Stimulated activated effector memory CD8-positive, alpha-beta T cell treated with anti-CD3 and anti-CD28 coated beads, Interleukin-12 subunit alpha, Interleukin-12 subunit beta, amount 100 ng/mL, for 72 hours (primary cell): ENCODE data around the gene KCNN3.

Experiments used
- ATAC-seq: fragments of 150-1000 bp; cut with Tn5 transposase; 2 replicates; pipeline ENCODE4 v1.10.0; 2021
- DNase-seq, 2 donors: peaks; one replicate each; pipeline ENCODE4 v3.0.0; 2021 to 2022; ENCODE audit warnings: low spot score in 2 of 2
- H3K27ac Mint-ChIP-seq: one replicate; pipeline ENCODE4 v1.8.0; 2022; ENCODE audit warnings: mild to moderate bottlenecking, mixed read lengths
- H3K36me3 Mint-ChIP-seq: one replicate; pipeline ENCODE4 v1.8.0; 2022; ENCODE audit warnings: mild to moderate bottlenecking, mixed read lengths
- H3K4me1 Mint-ChIP-seq: one replicate; pipeline ENCODE4 v1.8.0; 2022; ENCODE audit warnings: mixed read lengths
- H3K4me3 Mint-ChIP-seq: one replicate; pipeline ENCODE4 v1.8.0; 2022; ENCODE audit warnings: mild to moderate bottlenecking, mixed read lengths
- H3K9me3 Mint-ChIP-seq: one replicate; pipeline ENCODE4 v1.8.0; 2022; ENCODE audit warnings: mixed read lengths

KCNN3 gene

GRCh38 chr1:154808909-154809262, 61.2 kb downstream of the KCNN3 start:
- Mint-ChIP-seq H3K27ac (no peak overlapping the region), H3K36me3 (no peaks in the 10 kb centered on the region), H3K9me3 (no peaks in the 10 kb centered on the region), H3K4me1 (peaks cover 12% of the 10 kb centered on the region), H3K4me3 (no peak overlapping the region)
- peak; percentile 12 for ATAC-seq
- DNase-seq, result no peak

- peaks cover 12% of the 10 kb centered on the region for H3K4me1 Mint-ChIP-seq
- DNase-seq, result no peak
- no peak for ATAC-seq
- H3K4me3 Mint-ChIP-seq, result no peak overlapping the region
- H3K36me3 Mint-ChIP-seq, result no peaks in the 10 kb centered on the region
- no peak overlapping the region for H3K27ac Mint-ChIP-seq
- H3K9me3 Mint-ChIP-seq, result no peaks in the 10 kb centered on the region
These were observed 61.7 kb downstream of the KCNN3 start for GRCh38 chr1:154808261-154808908.

GRCh38 chr1:154807048-154807591, 63.0 kb downstream of the KCNN3 start:
- H3K4me3 Mint-ChIP-seq, result no peak overlapping the region
- no peaks in the 10 kb centered on the region for H3K9me3 Mint-ChIP-seq
- no peak overlapping the region for H3K27ac Mint-ChIP-seq
- no peak for DNase-seq
- no peaks in the 10 kb centered on the region for H3K36me3 Mint-ChIP-seq
- peaks cover 12% of the 10 kb centered on the region for H3K4me1 Mint-ChIP-seq
- ATAC-seq, result no peak

GRCh38 chr1:154806333-154806732, 63.7 kb downstream of the KCNN3 start:
- peaks cover 12% of the 10 kb centered on the region for H3K4me1 Mint-ChIP-seq
- no peak overlapping the region for H3K27ac Mint-ChIP-seq
- ATAC-seq (no peak), DNase-seq (no peak)
- no peak overlapping the region for H3K4me3 Mint-ChIP-seq
- H3K9me3 Mint-ChIP-seq, result no peaks in the 10 kb centered on the region
- no peaks in the 10 kb centered on the region for H3K36me3 Mint-ChIP-seq

GRCh38 chr1:154802982-154803920, 66.8 kb downstream of the KCNN3 start:
- Mint-ChIP-seq H3K4me1 (no peaks in the 10 kb centered on the region), H3K36me3 (no peaks in the 10 kb centered on the region), H3K27ac (no peak overlapping the region), H3K4me3 (no peak overlapping the region), H3K9me3 (no peaks in the 10 kb centered on the region)
- DNase-seq, result no peak
- ATAC-seq, result no peak

- H3K36me3 Mint-ChIP-seq, result no peaks in the 10 kb centered on the region
- DNase-seq, result no peak
- H3K9me3 Mint-ChIP-seq, result no peaks in the 10 kb centered on the region
- ATAC-seq, result no peak
- H3K4me3 Mint-ChIP-seq, result no peak overlapping the region
- H3K4me1 Mint-ChIP-seq, result no peaks in the 10 kb centered on the region
- no peak overlapping the region for H3K27ac Mint-ChIP-seq
These were observed 67.6 kb downstream of the KCNN3 start for GRCh38 chr1:154802336-154802969.

- Mint-ChIP-seq H3K9me3 (no peaks in the 10 kb centered on the region), H3K4me1 (no peaks in the 10 kb centered on the region), H3K4me3 (no peak overlapping the region), H3K27ac (no peak overlapping the region), H3K36me3 (no peaks in the 10 kb centered on the region)
- DNase-seq (no peak), ATAC-seq (no peak)
These were observed 68.7 kb downstream of the KCNN3 start for GRCh38 chr1:154801234-154802011.

- no peak overlapping the region for H3K4me3 Mint-ChIP-seq
- H3K27ac Mint-ChIP-seq, result no peak overlapping the region
- no peaks in the 10 kb centered on the region for H3K4me1 Mint-ChIP-seq
- H3K9me3 Mint-ChIP-seq, result no peaks in the 10 kb centered on the region
- no peak for ATAC-seq
- no peaks in the 10 kb centered on the region for H3K36me3 Mint-ChIP-seq
- no peak for DNase-seq
These were observed 70.9 kb downstream of the KCNN3 start for GRCh38 chr1:154799188-154799587.

- H3K36me3 Mint-ChIP-seq, result no peaks in the 10 kb centered on the region
These were observed 71.4 kb downstream of the KCNN3 start for GRCh38 chr1:154798645-154799044.

GRCh38 chr1:154797175-154797574, 72.9 kb downstream of the KCNN3 start:
- Mint-ChIP-seq H3K36me3 (no peaks in the 10 kb centered on the region), H3K4me1 (peaks cover 9% of the 10 kb centered on the region), H3K27ac (no peak overlapping the region), H3K4me3 (no peak overlapping the region), H3K9me3 (no peaks in the 10 kb centered on the region)
- DNase-seq, result no peak
- ATAC-seq, result no peak

More at GRCh38 chr1:154798645-154799044, 71.4 kb downstream of the KCNN3 start:
- H3K9me3 Mint-ChIP-seq, result no peaks in the 10 kb centered on the region
- ATAC-seq, result no peak
- H3K4me3 Mint-ChIP-seq, result no peak overlapping the region
- H3K4me1 Mint-ChIP-seq, result no peaks in the 10 kb centered on the region
- no peak overlapping the region for H3K27ac Mint-ChIP-seq
- DNase-seq, result no peak

GRCh38 chr1:154796303-154796892, 73.7 kb downstream of the KCNN3 start:
- Mint-ChIP-seq H3K4me3 (no peak overlapping the region), H3K4me1 (peaks cover 16% of the 10 kb centered on the region), H3K27ac (no peak overlapping the region), H3K9me3 (no peaks in the 10 kb centered on the region), H3K36me3 (peaks cover 1% of the 10 kb centered on the region)
- DNase-seq, result no peak
- ATAC-seq, result no peak

GRCh38 chr1:154794608-154795007, 75.5 kb downstream of the KCNN3 start:
- Mint-ChIP-seq H3K9me3 (no peaks in the 10 kb centered on the region), H3K4me1 (peaks cover 27% of the 10 kb centered on the region), H3K27ac (no peak overlapping the region), H3K36me3 (peaks cover 8% of the 10 kb centered on the region), H3K4me3 (no peak overlapping the region)
- no peak for DNase-seq
- no peak for ATAC-seq

GRCh38 chr1:154793685-154794084, 76.4 kb downstream of the KCNN3 start:
- H3K36me3 Mint-ChIP-seq, result peaks cover 8% of the 10 kb centered on the region

GRCh38 chr1:154792899-154793298, 77.2 kb downstream of the KCNN3 start:
- ATAC-seq (no peak), DNase-seq (no peak)
- Mint-ChIP-seq H3K27ac (no peak overlapping the region), H3K4me1 (peaks cover 27% of the 10 kb centered on the region), H3K9me3 (no peaks in the 10 kb centered on the region), H3K4me3 (no peak overlapping the region), H3K36me3 (peaks cover 8% of the 10 kb centered on the region)

More at GRCh38 chr1:154793685-154794084, 76.4 kb downstream of the KCNN3 start:
- Mint-ChIP-seq H3K27ac (no peak overlapping the region), H3K4me3 (no peak overlapping the region), H3K9me3 (no peaks in the 10 kb centered on the region), H3K4me1 (peaks cover 27% of the 10 kb centered on the region)
- DNase-seq (no peak), ATAC-seq (no peak)
